ENCODE measurements around the gene MUC5AC. TPM values are rescaled to one million over a fixed set of nuclear protein-coding genes. Genes with fewer than 3 reads are reported as not detected.
"Not testable (repeated sequence)": the region's sequence is repeated elsewhere in the genome, so short reads cannot be mapped to it uniquely, and the experiment has no call there.

Gene MUC5AC
- total RNA-seq, 4 donors from 2014 or later = under 0.01 TPM; not detected in 1

DNA sequence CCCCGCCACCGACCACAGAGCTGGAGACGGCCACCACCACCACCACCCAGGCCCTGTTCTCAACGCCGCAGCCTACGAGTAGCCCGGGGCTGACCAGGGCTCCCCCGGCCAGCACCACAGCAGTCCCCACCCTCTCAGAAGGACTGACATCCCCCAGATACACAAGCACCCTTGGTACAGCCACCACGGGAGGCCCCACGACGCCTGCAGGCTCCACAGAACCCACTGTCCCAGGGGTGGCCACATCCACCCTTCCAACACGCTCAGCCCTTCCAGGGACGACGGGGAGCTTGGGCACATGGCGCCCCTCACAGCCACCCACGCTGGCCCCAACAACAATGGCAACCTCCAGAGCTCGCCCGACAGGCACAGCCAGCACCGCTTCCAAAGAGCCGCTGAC lies 84.0 kb downstream of the MUC5AC start:
- Histone ChIP-seq H3K9me3 (no peaks in the 10 kb centered on the region), H3K27ac (replicated peaks in 1 of 4) (no peak overlapping the region), H3K36me3 (no peaks in the 10 kb centered on the region), H3K27me3 (no peaks in the 10 kb centered on the region), H3K4me1 (no peaks in the 10 kb centered on the region), H3K4me3 (no peak overlapping the region)
- intact Hi-C loops (cut with DNase I) = no loop called here
- TF ChIP-seq, protein P1, sequence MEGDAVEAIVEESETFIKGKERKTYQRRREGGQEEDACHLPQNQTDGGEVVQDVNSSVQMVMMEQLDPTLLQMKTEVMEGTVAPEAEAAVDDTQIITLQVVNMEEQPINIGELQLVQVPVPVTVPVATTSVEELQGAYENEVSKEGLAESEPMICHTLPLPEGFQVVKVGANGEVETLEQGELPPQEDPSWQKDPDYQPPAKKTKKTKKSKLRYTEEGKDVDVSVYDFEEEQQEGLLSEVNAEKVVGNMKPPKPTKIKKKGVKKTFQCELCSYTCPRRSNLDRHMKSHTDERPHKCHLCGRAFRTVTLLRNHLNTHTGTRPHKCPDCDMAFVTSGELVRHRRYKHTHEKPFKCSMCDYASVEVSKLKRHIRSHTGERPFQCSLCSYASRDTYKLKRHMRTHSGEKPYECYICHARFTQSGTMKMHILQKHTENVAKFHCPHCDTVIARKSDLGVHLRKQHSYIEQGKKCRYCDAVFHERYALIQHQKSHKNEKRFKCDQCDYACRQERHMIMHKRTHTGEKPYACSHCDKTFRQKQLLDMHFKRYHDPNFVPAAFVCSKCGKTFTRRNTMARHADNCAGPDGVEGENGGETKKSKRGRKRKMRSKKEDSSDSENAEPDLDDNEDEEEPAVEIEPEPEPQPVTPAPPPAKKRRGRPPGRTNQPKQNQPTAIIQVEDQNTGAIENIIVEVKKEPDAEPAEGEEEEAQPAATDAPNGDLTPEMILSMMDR (IDR thresholded peaks at IDR 0.05) = no peak
- no peak for TF ChIP-seq POLR2A (IDR thresholded peaks at IDR 0.05; ENCODE audit: low read depth)
- no peak for TF ChIP-seq POLR2AphosphoS5 (IDR thresholded peaks at IDR 0.05)
- no peak for TF ChIP-seq EP300 (IDR thresholded peaks at IDR 0.05)
- no peak for DNase-seq (ENCODE audit: extremely low spot score)
- 95% methylated on average over 18 of the region's 20 CpGs for WGBS

DNA sequence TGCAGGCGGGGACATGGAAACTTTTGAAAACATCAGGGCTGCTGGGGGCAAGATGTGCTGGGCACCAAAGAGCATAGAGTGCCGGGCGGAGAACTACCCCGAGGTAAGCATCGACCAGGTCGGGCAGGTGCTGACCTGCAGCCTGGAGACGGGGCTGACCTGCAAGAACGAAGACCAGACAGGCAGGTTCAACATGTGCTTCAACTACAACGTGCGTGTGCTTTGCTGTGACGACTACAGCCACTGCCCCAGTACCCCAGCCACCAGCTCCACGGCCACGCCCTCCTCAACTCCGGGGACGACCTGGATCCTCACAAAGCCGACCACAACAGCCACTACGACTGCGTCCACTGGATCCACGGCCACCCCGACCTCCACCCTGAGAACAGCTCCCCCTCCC lies 84.5 kb downstream of the MUC5AC start:
- H3K4me1 ChIP-seq = no peaks in the 10 kb centered on the region
- H3K27me3 ChIP-seq = no peaks in the 10 kb centered on the region
- 94% methylated on average over 20 of the region's 20 CpGs for WGBS
- TF ChIP-seq EP300 (IDR thresholded peaks at IDR 0.05) = no peak
- TF ChIP-seq, protein P1 (IDR thresholded peaks at IDR 0.05) = no peak
- TF ChIP-seq POLR2A (IDR thresholded peaks at IDR 0.05; ENCODE audit: low read depth) = no peak
- no peak for TF ChIP-seq POLR2AphosphoS5 (IDR thresholded peaks at IDR 0.05)
- H3K9me3 ChIP-seq = no peaks in the 10 kb centered on the region
- H3K27ac ChIP-seq (replicated peaks in 1 of 4) = no peak overlapping the region
- no peaks in the 10 kb centered on the region for H3K36me3 ChIP-seq
- intact Hi-C loops (cut with DNase I) = no loop called here
- no peak overlapping the region for H3K4me3 ChIP-seq
- DNase-seq (ENCODE audit: extremely low spot score) = no peak

- H3K27me3 ChIP-seq; H3K27ac ChIP-seq (replicated peaks in 1 of 4); H3K4me1 ChIP-seq; H3K36me3 ChIP-seq; H3K9me3 ChIP-seq; H3K4me3 ChIP-seq; DNase-seq (ENCODE audit: extremely low spot score); intact Hi-C loops (cut with DNase I): not testable (repeated sequence)
- WGBS = 92% methylated on average over 7 of the region's 11 CpGs
These were observed 85.0 kb downstream of the MUC5AC start for GRCh38 chr11:1242751-1243150.

DNA sequence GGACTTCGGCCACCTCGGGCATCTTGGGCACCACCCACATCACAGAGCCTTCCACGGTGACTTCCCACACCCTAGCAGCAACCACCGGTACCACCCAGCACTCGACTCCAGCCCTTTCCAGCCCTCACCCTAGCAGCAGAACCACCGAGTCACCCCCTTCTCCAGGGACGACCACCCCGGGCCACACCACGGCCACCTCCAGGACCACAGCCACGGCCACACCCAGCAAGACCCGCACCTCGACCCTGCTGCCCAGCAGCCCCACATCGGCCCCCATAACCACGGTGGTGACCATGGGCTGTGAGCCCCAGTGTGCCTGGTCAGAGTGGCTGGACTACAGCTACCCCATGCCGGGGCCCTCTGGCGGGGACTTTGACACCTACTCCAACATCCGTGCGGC lies 85.8 kb downstream of the MUC5AC start:
- H3K36me3 ChIP-seq; H3K4me1 ChIP-seq; H3K4me3 ChIP-seq; H3K27me3 ChIP-seq; H3K27ac ChIP-seq (replicated peaks in 1 of 4); intact Hi-C loops (cut with DNase I); H3K9me3 ChIP-seq; DNase-seq (ENCODE audit: extremely low spot score): not testable (repeated sequence)
- 100% methylated on average over 7 of the region's 18 CpGs for WGBS

DNA sequence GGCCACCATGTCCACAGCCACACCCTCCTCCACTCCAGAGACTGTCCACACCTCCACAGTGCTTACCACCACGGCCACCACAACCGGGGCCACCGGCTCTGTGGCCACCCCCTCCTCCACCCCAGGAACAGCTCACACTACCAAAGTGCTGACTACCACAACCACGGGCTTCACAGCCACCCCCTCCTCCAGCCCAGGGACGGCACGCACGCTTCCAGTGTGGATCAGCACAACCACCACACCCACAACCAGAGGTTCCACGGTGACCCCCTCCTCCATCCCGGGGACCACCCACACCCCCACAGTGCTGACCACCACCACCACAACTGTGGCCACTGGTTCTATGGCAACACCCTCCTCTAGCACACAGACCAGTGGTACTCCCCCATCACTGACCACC lies 86.8 kb downstream of the MUC5AC start:
- intact Hi-C loops (cut with DNase I); H3K36me3 ChIP-seq; H3K27me3 ChIP-seq; H3K27ac ChIP-seq (replicated peaks in 1 of 4); H3K9me3 ChIP-seq; H3K4me1 ChIP-seq; DNase-seq (ENCODE audit: extremely low spot score); H3K4me3 ChIP-seq: not testable (repeated sequence)
- 93% methylated on average over 9 of the region's 9 CpGs for WGBS

DNA sequence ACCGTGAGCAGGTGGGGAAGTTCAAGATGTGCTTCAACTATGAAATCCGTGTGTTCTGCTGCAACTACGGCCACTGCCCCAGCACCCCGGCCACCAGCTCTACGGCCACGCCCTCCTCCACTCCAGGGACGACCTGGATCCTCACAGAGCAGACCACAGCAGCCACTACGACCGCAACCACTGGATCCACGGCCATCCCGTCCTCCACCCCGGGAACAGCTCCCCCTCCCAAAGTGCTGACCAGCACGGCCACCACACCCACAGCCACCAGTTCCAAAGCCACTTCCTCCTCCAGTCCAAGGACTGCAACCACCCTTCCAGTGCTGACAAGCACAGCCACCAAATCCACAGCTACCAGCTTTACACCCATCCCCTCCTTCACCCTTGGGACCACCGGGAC lies 88.0 kb downstream of the MUC5AC start:
- intact Hi-C loops (cut with DNase I); H3K4me3 ChIP-seq; H3K27me3 ChIP-seq; H3K36me3 ChIP-seq; H3K27ac ChIP-seq (replicated peaks in 1 of 4); H3K4me1 ChIP-seq; H3K9me3 ChIP-seq; DNase-seq (ENCODE audit: extremely low spot score): not testable (repeated sequence)
- WGBS = 94% methylated on average over 13 of the region's 14 CpGs

- H3K9me3 ChIP-seq; intact Hi-C loops (cut with DNase I); H3K27ac ChIP-seq (replicated peaks in 1 of 4); H3K4me1 ChIP-seq; H3K27me3 ChIP-seq; H3K4me3 ChIP-seq; DNase-seq (ENCODE audit: extremely low spot score); H3K36me3 ChIP-seq: not testable (repeated sequence)
- 87% methylated on average over 11 of the region's 14 CpGs for WGBS
These were observed 88.5 kb downstream of the MUC5AC start for GRCh38 chr11:1246301-1246700.

GRCh38 chr11:1247026-1247425 lies 89.3 kb downstream of the MUC5AC start:
- H3K36me3 ChIP-seq; DNase-seq (ENCODE audit: extremely low spot score); H3K4me3 ChIP-seq; intact Hi-C loops (cut with DNase I); H3K27me3 ChIP-seq; H3K4me1 ChIP-seq; H3K27ac ChIP-seq (replicated peaks in 1 of 4); H3K9me3 ChIP-seq: not testable (repeated sequence)
- 90% methylated on average over 14 of the region's 14 CpGs for WGBS

- H3K4me1 ChIP-seq; H3K27ac ChIP-seq (replicated peaks in 1 of 4); H3K4me3 ChIP-seq; H3K27me3 ChIP-seq; H3K9me3 ChIP-seq; DNase-seq (ENCODE audit: extremely low spot score); intact Hi-C loops (cut with DNase I); H3K36me3 ChIP-seq: not testable (repeated sequence)
- WGBS = no CpG with 5 or more reads among the region's 18 CpGs
These were observed 91.2 kb downstream of the MUC5AC start for GRCh38 chr11:1248951-1249350.

DNA sequence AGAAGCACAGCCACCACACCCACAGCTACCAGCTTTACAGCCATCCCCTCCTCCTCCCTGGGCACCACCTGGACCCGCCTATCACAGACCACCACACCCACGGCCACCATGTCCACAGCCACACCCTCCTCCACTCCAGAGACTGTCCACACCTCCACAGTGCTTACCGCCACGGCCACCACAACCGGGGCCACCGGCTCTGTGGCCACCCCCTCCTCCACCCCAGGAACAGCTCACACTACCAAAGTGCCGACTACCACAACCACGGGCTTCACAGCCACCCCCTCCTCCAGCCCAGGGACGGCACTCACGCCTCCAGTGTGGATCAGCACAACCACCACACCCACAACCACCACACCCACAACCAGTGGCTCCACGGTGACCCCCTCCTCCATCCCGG lies 92.7 kb downstream of the MUC5AC start:
- intact Hi-C loops (cut with DNase I); DNase-seq (ENCODE audit: extremely low spot score); H3K27ac ChIP-seq (replicated peaks in 1 of 4); H3K9me3 ChIP-seq; H3K4me1 ChIP-seq; H3K4me3 ChIP-seq; H3K27me3 ChIP-seq; H3K36me3 ChIP-seq: not testable (repeated sequence)
- 94% methylated on average over 6 of the region's 12 CpGs for WGBS
